HS-5 (cell line): ENCODE measurements around the gene EEIG1.
"Not testable (repeated sequence)": the region's sequence is repeated elsewhere in the genome, so short reads cannot be mapped to it uniquely, and the experiment has no call there.

Source experiments
- DNase-seq: peaks from one replicate; pipeline ENCODE4 v3.0.0-alpha.2; 2012; ENCODE audit warnings: low read depth

Gene EEIG1

DNA sequence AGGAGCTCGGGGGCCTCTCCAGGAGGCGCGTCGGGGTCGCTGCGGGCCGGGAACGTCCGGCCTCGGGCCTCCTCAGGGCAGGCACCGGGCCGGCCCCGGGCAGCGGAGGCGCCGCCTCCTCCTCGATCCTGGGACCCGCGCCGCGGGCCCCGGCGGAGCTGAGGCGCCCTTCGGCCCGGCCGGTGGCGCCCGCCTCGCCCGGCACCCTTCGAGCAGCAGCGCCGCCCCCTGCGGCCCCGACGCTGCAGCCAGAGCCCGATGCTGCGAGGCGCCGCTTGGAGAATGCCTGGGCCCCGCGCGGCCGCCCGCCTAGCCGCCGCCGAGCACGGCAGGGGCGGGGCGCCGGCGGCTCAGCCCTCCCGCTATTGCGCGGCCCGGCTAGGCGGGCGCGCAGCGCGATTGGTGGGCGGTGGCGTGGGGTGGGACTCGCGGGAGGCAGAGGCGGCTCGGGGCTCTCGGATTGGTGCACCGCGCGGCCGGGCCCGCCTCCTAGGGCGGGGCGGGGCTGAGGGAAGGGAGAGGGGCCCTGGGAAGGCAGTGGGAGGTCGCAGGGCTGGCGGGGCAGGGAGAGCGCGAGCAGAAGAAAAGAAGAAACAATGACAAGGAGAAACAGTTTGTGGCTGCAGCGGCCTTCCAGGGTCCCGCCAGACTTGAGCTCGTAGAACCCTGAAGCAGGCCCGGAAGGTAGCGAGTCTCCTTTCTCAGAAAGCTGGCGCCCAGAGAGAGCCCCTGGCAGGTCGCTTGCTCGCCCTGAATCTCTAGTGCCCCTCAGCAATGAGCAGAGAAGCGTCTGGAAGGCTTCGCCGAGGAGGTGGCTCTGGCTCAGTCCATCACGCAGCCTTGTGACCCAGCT, at the start of gene EEIG1:
Gene EEIG1 (minus strand): TSS at position 284 of the 853 bp plus-strand sequence. CDS start 852 bp downstream, outside the sequence.
- DNase-seq: peak; percentile 49

DNA sequence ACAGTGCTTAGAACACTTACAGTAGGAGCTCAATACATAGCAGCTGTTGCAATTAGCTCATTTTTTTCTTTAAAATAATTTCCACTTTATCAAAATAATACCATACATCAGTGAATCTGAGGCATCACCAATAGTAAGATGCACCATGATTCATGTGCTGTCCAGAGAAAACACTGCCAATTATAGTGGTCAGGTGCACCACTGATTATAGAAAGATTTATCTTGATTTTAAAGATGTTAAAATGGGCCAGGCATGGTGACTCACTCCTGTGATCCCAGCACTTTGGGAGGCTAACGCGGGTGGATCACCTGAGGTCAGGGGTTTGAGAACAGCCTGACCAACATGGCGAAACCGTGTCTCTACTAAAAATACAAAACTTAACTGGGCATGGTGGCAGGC, 46.9 kb upstream of the EEIG1 start:
- no peak for DNase-seq

DNA sequence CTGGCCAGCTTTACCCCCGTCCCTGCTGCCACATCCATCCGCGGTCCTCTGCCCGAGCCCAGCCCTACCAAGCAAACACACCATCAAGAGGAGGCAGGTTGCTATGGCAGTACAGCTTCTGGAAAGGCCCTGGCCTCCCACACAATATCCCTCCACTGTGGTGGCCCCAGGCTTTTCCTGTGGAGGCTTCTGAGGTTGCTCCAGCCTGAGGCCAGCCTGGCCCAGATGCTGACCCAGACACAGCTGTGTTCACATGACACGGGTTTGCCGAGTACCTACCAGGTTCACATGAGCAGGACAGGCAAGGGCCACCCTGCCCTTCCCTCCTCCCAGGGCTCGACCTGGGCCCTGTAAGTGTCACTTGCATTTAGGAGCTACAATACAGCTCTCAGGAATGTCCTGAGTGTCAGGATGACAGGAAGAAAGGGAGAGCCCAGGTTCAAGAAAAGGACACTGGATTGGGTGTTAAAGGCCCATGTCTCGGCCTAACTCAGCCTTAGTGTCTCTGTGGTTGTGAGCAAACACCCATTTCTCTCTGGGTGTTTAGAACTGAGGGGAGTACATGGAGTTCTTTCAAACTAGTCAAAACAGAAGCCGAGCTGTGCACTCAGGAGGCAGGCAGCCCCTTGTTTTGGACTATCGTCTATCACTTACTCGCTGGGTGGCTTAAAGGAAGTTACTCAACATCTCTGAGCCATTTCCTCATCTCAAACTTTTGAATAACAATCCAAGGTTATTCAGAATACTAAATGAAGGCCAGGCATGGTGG, 46.2 kb upstream of the EEIG1 start:
- DNase-seq: no peak

DNA sequence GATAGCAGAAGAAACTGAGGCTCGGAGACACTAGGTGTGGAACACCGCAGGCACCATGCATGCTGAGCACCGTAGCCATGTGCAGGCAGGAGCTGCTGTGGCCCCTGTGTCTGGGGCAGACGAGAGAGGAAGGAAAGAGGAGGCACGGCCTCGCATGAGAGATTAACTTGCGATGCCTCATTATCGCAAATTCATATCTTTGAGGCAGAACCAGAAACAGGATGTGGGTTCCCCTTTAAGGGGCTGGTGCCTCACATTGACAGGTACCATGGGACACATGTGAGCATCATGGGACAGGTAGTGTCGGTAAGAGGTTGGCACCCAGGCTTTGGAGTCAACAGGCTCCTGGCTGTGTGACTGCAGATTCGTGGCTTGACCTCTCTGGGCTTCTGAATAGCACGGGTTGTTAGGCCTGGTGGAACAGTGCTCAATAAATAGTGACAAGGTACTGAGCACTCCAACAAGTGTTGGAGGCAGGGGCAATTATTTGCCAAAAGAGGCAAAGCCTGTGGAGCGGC, 45.5 kb upstream of the EEIG1 start:
- DNase-seq: no peak

DNA sequence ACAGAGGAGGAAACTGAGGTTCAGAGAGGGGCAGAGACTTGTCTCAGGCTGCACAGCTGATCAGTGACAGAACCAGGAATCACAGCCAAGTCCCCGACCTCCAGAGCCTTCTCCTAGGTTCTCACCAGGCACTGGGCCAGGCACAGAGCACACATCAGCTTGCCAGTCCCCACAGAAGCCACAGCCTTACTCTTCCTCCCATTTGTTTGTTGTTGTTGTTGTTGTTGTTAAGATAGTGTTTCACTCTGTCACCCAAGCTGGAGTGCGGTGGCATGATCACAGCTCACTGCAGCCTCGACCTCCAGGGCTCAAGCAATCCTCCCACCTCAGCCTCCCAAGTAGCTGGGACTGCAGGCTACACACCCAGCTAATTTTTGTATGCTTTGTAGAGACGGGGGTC, 44.9 kb upstream of the EEIG1 start:
- DNase-seq: no peak

DNA sequence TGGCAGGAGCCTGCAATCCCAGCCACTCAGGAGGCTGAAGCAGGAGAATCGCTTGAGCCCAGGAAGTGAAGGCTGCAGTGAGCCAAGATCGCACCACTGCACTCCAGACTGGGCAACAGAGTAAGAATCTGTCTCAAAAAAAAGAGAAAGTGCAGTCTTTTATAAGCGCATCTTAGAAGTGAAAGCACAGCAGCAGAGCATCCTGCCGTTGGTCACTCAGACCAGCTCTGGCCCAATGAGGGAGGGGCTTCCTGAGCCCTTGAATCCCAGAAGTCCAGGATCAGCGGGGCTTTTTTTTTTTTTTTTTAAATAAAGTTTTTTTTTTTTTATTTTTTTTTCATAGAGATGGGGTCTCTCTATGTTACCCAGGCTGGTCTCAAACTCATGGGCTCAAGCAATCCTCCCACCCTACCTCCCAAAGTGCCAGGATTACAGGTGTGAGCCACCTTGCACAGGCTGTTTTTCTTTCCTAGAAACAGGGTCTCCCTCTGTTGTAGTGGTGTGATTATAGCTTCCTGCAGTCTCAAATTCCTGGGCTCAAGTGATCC, 44.0 kb upstream of the EEIG1 start:
- DNase-seq: no peak

DNA sequence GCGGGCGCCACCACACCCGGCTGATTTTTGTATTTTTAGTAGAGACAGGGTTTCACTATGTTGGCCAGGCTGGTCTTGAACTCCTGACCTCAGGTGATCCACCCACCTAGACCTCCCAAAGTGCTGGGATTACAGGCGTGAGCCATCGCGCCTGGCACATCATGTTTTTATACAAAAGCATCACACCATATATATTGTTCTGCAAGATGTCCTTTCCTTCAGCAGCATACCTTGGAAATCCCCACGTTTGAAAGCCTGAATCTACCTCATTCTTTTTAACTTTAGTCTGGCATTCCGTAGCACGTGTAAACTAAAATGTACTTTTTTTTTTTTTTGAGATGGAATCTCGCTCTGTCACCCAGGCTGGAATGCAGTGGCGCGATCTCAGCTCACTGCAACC, 42.9 kb upstream of the EEIG1 start:
- DNase-seq: not testable (repeated sequence)

DNA sequence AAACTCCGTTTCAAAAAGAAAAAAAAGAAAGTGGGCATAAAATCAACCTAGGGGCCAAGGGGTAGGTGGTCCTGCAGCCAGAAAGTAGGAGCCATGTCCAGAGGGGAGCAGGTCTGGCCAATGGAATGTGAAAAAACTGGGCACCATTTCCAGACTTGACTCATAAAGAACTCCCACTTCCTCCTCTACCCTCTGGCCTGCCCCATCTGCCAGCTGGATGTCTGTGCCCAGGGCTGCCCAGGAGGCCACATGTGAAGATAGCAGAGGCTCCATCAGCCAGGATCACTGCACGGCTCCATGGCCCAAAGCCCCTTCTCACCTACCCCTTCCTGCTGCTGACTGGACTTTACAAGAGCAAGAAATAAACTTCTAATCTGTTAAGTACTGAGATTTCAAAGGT, 42.1 kb upstream of the EEIG1 start:
- no peak for DNase-seq

DNA sequence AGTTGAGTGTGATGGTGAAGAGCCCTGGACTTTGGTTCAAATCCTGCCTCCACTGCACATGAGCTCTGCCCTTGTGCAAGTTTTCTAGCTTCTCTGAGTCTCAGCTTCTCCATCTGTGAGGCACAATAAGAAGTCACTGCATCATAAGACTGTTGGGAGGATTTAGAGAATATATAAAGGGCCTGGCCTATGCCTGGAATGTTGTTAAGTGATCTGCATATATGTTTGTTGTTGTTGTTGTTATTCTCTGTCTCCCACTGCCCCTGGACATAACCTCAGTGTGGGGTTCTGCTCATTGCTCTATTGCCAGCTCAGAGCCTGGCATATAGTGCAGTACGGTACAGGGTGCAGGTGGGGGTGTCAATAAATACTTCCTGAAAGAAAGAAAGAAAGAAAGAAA, 40.3 kb upstream of the EEIG1 start:
- DNase-seq: no peak

DNA sequence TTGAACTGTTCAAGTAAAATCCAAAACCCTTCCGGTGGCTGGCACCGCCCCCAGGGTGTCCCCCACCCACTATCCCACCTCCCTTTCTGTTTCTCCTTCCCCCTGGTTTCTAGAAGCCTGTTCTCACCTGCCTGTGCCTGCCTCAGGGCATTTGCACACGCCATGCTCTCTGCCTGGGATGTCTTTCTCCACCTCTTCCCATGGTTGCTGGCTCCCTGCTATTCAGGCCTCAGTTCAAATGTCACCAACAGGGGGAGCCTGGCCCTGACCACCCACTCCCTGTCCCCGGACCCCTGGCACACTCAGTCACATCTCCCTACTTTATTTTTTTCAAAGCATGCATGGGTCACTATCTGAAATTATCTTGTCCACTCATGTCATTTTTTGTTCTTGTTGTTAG, 39.9 kb upstream of the EEIG1 start:
- no peak for DNase-seq

DNA sequence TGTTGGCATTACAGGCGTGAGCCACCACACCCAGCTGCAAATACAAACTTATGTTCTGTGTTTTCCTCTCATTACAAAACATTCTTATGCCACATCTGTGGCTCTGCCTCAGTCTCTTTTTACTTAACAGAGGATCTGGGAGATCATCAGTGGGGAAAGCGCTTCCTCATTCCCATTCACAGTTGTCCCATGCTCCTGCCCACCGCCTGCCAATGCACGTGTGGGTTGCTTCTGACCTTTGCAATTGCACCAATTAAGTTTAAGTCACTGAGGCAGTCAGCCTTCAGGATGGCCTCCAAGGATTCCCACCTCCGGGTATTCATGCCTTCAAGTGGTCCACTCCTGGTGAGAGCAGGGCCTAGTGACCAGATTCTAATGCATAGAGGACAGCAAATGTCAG, 34.9 kb upstream of the EEIG1 start:
- DNase-seq: no peak

DNA sequence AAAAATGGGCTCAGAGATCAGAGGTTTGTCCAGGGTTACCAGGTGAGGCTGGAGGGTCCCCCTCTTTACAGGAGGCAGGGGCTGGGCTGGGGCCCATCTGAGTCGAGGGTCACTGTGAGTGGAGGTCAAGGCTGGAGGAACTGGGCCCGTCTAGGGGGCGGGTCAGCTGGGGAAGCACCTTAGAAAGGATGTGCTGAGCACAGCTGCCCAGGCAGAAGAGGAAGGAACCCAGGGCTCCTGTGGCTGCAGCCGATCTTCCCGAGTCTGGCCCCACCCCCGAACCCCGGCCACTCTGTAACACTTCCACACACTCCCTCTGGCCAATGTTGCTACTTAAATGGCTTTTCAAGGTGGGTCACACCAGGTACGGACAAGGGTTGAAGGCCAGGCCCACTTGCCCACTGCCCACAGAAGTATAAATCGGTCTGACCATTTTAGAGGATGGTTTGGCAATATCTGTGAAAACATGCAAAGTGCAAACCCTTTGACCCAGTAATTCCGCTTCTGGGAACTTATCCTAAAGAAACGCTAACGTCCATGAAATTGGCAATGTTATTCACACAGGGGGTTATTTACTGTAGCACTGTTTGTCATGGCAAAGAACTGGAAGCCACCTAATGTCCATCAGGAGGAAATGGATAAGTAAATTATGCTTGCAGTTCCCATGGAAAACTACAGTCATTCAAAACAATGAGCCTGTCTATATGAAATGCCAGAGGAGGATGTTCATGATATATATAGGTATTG, 30.5 kb upstream of the EEIG1 start:
- DNase-seq: no peak

DNA sequence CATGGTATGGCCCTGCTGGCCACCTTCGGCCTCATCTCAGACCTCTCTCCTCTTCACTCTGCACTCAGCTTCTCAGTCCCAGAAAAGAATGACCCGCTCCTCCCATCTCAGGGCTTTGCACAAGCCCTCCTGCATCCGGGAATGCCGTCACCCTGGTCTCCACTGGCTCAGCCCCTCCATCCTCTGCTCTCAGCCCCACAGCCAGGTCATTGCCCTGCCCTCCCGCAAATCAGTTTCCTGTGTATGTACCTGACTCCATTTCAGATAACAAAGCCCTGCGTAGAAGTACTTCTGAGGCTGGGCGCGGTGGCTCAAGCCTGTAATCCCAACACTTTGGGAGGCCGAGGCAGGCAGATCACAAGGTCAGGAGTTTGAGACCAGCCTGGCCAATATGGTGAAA, 28.9 kb upstream of the EEIG1 start:
- no peak for DNase-seq

DNA sequence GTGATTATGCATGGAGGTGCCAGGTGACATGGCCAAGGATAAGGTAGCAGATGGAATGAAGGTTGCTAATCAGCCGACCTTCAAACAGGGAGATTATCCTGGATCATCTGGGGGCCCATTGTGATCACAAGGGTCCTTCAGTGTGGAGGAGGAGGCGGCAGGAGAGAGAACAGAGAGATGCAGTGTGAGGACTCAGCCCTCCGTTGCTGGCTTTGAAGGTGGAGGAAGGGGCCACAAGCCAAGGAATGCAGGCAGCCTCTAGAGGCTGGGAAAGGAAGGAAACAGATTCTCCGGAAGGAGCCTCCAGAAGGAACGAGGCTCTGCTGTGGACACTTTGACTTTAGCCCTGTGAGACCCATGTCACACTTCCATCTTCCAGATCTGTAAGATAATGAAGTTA, 27.4 kb upstream of the EEIG1 start:
- DNase-seq: no peak

DNA sequence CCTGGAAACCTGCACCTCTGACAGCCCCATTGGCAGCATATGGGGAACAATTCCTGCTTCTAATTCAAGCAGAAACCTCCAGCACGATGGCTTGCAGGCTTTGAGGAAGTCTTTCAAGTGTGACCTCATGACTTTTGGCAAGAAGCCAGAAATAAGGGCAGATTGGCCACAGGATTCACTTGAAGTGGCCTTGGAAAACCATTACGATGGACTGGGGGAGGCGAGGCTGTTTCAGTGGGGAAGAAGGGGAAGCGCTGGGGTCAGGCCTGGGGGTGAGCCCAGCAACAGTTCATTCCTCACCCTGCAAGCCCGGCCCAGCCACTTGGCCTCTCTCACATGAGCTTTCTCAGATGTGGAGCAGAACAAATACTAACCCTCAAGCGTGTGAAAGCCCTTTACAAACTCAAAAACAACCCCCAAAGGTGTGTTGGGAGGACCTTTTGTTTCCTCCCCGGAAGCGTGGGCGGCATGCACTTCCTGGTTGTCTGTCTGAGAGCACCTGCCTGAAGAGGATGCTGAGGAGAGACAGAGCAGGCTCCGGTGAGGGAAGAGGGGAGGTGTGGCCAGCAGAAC, 26.9 kb upstream of the EEIG1 start:
- DNase-seq: no peak

DNA sequence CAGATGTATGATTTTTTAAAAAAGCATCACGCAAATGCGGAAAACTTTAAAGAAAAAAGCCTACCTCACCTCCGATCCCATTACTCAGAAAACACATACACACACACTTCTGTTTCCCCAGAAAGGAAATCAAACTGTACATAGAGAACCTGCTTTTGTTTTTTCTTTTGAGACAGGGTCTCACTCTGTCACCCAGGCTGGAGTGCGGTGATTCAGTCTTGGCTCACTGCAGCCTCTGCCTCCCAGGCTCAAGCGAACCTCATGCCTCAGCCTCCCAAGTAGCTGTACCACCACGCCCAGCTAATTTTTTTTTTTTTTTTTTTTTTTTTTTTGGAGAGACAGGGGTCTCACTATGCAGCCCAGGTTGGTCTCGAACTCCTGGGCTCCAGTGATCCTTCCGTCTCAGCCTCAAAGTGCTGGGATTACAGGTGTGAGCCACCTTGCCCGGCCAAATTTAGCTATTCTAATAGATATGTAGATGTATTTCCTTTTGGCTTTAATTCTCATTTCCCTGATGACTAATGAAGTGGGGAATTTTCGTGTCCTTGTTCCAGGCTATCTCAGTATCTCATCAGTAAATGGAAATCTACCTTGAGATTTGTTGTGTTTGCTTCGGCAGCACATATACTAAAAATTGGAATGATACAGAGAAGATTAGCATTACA, 25.7 kb upstream of the EEIG1 start:
- no peak for DNase-seq

DNA sequence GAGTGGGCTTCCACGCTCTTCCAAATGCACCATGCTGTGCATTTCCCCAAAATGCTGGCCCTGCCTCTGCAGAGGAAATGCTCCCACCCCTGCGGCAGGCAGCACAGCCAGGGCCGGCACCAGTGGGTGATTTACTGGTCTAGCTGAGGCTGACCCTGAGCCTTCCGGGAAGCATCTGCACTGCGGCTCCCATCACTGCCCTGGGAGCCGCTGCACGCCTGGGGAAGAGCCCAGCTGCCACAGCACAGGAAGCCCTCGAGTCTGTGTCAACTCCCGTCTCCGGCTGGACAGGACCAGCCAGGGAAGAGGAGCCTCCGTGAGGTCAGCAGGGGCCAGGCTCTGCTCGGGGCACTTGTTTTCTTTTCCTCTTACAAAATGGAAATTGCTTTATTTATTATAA, 25.1 kb upstream of the EEIG1 start:
- DNase-seq: no peak

DNA sequence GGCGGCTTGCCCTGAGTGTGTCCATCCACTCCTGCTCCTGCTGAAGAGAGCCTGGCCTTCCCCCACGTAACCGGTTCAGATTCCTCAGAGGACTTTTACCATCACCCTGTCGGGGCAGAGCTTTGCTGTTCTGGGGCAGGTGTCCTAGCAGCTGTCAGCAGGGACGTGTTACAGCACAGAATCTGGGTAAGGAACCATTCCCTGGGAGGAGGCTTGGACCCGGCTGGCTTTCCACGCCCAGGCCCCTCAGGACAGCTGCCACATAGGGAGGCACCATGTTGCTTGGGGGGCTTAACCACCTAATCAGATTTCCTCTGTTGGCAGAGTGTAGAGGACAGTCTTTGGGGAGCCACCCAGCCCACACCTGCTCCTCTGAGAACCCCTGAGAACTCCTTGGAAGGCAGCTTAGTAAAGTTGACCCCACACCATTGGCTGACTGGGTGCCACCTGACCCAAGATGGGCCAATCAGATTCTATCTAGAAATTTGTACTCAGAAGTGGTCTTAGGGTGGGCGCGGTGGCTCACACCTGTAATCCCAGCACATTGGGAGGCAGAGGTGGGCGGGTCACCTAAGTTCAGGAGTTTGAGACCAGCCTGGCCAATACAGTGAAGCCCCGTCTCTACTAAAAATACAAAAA, 23.3 kb upstream of the EEIG1 start:
- DNase-seq: no peak

DNA sequence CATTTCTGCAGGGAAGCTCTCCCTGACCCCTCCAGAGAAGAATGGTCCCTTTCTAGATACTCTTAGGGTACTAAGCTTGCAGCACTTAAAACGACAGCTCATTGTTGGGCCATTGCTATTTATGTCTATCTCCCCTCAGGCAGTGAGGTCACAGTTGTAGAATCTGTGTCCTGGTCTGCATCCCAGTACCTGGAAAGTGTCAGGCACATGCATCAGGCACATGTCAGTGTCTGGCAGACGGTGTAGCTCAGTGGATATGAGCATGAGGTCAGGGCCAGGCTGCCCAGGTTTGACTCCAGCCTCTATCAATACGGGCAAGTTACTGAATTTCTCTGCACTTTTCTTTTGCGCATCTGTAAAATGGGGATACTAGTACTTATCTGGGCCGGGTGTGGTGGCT, 22.2 kb upstream of the EEIG1 start:
- no peak for DNase-seq

DNA sequence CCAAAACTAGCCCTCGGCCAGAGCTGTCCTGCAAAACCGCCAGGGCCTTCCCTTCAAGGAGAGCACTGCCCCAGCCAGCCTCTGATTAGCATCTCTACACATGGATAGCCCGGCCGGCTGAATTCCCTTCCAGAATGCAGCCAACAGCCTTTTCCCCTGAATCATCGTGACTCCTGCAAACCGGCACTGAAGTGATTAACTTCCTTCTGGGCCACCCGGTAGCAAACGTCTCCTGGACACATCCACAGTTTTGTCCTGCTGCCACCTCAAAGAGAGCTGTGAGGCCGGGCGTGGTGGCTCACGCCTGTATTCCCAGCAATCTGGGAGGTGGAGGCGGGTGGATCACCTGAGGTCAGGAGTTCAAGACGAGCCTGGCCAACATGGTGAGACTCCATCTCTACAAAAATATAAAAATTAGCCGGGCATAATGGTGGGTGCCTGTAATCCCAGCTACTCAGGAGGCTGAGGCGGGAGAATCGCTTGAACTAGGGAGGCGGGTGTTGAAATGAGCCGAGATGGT, 21.1 kb upstream of the EEIG1 start:
- peak; percentile 67 for DNase-seq
